Measurements from ENCODE around the gene RNF151.
"Not testable (repeated sequence)": the region's sequence is repeated elsewhere in the genome, so short reads cannot be mapped to it uniquely, and the experiment has no call there.

RNF151 gene

GRCh38 chr16:1960665-1961630 lies 5.7 kb upstream of the RNF151 start:
- FAIRE-seq, result no peak

DNA sequence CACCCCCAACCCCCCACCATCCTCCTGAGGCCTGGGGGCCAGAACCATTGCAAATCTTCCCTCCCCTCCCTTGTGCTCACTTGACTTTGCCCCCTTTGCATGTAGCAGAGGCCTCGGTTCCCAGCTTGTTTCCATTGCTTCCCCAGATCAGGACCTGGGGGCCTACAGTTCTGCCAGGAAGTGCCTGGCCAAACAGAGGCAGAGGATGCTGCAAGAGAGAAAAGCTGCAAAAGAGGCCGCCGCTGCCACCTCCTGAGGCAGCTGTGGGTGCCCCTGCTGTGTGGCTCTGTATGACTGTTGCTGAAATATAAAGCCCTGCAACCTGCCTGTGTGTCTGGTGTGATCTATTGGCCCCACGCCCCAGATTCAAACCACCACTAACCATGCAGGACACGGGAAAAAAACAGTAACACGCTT lies 5.0 kb upstream of the RNF151 start:
- no peak for FAIRE-seq

DNA sequence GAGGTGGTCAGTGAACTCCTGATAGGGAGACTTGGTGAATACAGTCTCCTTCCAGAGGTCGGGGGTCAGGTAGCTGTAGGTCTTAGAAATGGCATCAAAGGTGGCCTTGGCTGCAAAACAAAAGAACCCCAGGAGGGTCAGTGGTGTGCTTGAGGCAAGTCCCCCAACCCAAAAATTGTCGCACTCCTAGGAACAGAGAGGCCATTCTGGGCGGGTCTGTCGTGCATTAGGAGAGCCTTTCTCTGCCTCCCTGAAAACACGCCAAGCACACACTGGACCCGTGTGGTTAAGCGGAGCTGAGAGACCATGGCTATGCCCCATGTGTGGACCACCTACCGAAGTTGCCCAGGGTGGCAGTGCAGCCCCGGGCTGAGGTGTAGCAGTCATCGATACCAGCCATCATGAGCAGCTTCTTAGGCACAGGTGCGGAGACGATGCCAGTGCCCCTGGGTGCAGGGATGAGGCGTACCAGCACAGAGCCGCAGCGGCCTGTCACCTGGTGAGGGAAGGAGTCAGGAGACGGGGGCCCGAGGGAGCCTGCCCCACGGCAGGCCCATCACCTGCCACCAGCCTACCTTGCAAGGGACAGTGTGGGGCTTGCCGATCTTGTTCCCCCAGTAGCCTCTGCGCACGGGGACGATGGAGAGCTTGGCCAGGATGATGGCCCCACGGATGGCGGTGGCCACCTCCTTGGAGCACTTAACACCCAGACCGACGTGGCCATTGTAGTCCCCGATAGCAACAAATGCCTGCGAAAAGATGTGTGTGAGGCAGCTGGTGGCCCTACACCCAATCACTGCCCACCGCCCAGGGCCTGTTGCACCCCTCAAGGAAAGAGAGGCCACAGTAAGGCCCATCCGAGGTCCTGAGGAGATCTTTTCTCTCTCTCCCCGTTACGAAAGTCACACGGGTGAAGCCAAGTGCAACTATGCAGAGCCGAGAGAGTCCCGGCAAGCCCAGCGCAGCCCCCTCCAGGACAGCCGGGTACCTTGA lies 4.2 kb upstream of the RNF151 start:
- FAIRE-seq, result not testable (repeated sequence)

GRCh38 chr16:1963806-1964505 lies 2.7 kb upstream of the RNF151 start:
- no peak for FAIRE-seq

GRCh38 chr16:1964506-1965395 lies 1.9 kb upstream of the RNF151 start, which contains the start of gene RPS2:
Gene RPS2 (minus strand): TSS chr16:1964826. CDS start chr16:1964625, 201 bp downstream.
- FAIRE-seq, result peak; percentile 33

DNA sequence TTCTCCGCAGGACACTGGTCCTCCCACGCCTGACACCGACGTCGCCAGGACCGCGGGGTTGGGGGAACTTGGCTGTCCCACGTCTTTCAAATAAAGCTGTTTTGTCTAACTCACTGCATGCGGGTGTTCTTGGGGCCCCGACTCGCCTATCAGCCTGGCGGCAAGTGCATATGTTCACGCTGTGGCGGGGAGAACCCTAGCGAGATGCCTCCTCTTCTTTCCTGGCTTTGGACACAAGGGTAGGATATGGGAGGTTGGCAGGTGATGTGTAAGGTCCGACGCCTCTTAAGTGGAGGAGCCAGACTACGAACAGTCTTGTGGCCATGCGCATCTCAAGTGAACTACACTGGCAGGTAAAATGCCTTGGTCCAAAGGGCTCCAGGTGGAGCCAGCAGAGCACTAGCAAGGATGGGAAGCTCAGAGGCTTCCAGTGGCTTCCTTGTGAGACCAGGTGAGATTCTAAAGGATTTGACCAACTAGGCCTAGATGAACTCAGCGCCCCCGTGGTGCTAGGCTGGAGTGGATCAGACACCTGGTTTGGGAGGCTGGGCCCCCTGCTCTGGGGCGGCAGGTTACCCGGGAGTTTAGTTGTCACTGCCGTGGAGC lies 1.2 kb upstream of the RNF151 start:
- no peak for FAIRE-seq

- FAIRE-seq, result no peak
Measured at GRCh38 chr16:1968146-1968953, 1.7 kb downstream of the RNF151 start.

DNA sequence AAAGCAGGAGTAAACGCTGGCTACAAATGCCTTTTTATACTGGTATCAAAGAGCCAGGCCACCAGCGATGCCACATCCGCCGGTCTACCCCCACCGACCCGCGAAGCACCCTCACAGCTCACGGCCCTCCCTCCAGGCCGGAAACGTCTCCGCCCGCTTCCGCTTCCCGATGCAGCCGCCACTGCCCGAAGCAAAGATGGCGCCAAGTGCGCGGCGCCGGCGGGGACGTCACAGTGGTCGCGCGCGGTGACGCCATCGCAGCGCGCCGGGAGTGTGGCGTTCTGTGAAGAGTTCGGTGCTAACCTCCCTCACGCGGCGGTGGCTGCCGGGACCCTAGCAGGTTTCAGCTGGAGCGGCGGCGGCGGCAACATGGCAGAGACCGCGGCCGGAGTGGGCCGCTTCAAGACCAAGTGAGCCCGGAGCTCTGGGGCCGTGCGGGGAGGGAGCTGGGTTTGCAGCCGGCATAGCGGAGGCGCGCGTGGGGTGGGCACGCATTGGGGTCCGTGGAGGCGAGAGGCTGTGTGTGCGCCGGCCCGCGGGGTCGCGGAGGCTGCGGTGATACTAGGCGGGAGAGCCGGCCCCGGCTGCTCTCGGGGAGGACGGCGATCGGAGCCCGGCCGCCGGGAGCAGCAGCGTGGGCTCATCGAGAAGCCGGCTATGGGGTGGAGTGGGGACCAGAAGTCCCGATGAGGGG lies 5.3 kb downstream of the RNF151 start, which contains the start of gene TBL3:
Gene TBL3 (plus strand): TSS at position 258 of the 694 bp plus-strand sequence. CDS start 112 bp downstream, at position 370.
- no peak for FAIRE-seq

DNA sequence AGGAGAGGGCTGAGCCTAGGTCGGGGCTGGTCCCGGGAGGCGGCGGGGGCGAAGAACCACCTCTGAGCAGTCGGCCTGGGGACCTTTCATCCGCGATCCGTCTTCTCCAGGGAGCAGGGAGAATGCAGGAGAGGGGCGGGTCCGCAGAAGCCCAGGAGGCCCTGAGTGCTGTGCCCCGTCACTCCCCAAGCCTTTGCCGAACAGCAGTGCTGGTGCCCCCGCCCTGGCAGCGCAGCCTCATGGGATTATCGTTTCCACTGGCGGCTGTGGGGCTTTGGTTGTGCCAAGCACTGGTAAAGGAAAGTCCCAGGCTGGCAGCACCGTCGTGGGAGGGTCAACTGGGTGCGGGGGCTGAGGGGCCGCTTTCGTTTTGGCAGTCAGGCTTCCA lies 5.8 kb downstream of the RNF151 start:
- FAIRE-seq, result no peak

DNA sequence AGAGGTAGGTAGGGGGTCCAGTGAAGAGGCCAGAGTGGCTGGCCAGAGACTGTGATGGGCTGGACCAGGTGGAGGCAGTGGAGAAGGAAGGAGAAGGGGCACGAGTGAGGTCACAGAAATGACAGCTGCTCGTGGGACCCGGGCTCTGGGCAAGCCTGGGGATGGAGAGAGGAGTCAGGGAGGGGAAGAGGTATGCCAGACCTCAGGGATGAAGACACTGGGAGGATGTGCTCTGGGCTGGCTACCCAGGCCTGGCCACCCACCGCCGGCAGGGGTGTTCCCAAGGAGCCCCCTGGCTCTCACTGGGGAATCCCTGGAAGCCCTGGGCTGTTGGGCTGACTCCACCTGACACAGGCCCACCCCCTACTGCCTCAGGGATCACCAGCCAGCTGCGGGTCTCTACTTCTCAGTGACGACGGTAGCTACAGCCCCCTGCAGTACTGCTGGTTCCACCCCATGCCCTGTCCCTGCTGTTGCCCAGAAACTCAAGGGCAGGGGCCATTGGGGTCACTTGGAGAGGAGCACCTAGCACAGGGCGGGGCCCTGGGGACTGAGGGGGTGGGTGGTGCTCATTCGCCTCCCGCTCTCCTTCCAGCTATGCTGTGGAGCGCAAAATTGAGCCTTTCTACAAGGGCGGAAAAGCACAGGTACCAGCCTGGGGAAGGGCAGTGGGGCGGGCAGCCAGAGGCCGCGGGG lies 7.0 kb downstream of the RNF151 start:
- no peak for FAIRE-seq

GRCh38 chr16:1974157-1975070 lies 7.8 kb downstream of the RNF151 start:
- FAIRE-seq, result no peak

GRCh38 chr16:1975432-1976215 lies 9.0 kb downstream of the RNF151 start:
- no peak for FAIRE-seq

GRCh38 chr16:1976216-1976520 lies 9.5 kb downstream of the RNF151 start:
- FAIRE-seq, result no peak

DNA sequence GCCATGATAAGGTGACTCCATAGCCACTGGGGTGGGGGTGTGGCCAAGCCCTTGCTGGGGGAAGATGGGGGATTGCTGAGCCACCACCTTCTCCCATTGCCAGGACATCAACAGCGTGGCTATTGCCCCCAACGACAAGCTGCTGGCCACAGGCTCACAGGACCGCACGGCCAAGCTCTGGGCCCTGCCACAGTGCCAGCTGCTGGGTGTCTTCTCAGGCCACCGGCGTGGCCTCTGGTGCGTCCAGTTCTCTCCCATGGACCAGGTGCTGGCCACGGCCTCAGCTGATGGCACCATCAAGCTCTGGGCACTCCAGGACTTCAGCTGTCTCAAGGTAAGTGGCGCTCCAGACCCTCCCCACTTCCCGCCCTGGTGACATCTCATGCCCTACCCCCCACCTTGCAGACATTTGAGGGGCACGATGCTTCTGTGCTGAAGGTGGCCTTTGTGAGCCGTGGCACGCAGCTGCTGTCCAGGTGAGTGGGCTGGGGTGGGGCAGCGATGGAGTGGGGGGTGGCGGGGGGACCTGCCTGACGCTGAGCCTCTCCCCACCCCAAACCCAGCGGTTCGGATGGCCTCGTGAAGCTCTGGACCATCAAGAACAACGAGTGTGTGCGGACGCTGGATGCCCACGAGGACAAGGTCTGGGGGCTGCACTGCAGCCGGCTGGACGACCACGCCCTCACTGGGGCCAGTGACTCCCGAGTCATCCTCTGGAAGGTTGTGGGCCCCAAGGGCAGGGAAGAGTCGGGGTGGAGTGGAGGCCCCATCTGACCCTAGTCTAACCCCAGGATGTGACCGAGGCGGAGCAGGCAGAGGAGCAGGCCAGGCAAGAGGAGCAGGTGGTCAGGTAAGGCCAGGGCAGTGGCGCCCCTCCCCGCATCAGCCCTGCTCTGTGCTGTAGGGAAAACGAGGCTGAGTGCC lies 10.6 kb downstream of the RNF151 start:
- FAIRE-seq, result no peak

DNA sequence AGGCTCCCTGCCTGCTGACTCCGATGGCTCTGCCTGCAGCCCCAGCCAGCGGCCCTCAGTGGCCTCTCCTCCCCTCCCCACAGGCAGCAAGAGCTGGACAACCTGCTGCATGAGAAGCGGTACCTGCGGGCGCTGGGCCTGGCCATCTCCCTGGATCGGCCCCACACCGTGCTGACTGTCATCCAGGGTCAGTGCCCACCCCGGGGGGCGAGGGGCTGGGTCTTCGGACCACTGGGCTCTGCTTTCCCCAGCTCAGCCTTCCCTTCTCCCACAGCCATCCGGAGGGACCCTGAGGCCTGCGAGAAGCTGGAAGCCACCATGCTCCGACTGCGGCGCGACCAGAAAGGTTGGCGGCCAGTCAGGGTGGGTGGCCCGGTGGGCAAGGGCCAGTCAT lies 11.2 kb downstream of the RNF151 start:
- no peak for FAIRE-seq
